K562 (cell line): ENCODE data around the gene KSR2. TPM values are rescaled to one million over a fixed set of nuclear protein-coding genes. Genes with fewer than 3 reads are reported as not detected.
A peak's percentile ranks its signal among the peaks of the same experiment; 100 is the strongest.

ENCODE experiments used
- BACH1 ChIP-seq: fragments of 200-800 bp; sonication (Bioruptor generic); IDR thresholded peaks from 2 replicates; pipeline ENCODE4 v1.6.1; 2016; ENCODE audit warnings: missing genetic modification characterization, missing compliant biosample characterization
- C11orf30 ChIP-seq: fragments of 450-650 bp; IDR thresholded peaks from 2 replicates; pipeline ENCODE4 v1.6.1; 2016; ENCODE audit warnings: low read depth, mild to moderate bottlenecking
- CBFA2T2 ChIP-seq: fragments of 450-650 bp; conservative IDR thresholded peaks from 2 replicates; pipeline ENCODE4 v1.6.1; 2017; ENCODE audit warnings: mild to moderate bottlenecking
- CBFB ChIP-seq: sonication (generic); formaldehyde crosslinking; IDR thresholded peaks from 2 replicates; pipeline ENCODE4 v1.4.0; 2020; ENCODE audit warnings: mild to moderate bottlenecking, missing genetic modification reagents
- CCNT2 ChIP-seq: IDR thresholded peaks from 2 replicates; pipeline ENCODE4 v1.6.1; 2011; ENCODE audit warnings: borderline replicate concordance, low read depth, mild to moderate bottlenecking, moderate library complexity, mixed read lengths, low read length; ENCODE audit not compliant: insufficient read length; ENCODE audit errors: extremely low read depth
- DIDO1 ChIP-seq: fragments of 450-650 bp; IDR thresholded peaks from 2 replicates; pipeline ENCODE4 v1.6.1; 2016; ENCODE audit warnings: low read depth, missing biosample characterization, missing genetic modification characterization
- ESRRB ChIP-seq: fragments of 250-450 bp; sonication (Bioruptor Pico); IDR thresholded peaks from 2 replicates; pipeline ENCODE4 v1.5.0; 2020; ENCODE audit warnings: mild to moderate bottlenecking, moderate library complexity, borderline replicate concordance
- FOXA3 ChIP-seq, 2 experiments: fragments of 450-650 bp in 1 of 2; sonication (generic) in 1 of 2; formaldehyde crosslinking; IDR thresholded peaks in 1 of 2; conservative IDR thresholded peaks in 1 of 2; 2 replicates each; pipeline versions ENCODE4 v1.4.0 to v1.8.0; 2020 to 2022; ENCODE audit warnings: mild to moderate bottlenecking in 2 of 2, missing genetic modification reagents in 1 of 2
- GTF2A2 ChIP-seq: IDR thresholded peaks from 2 replicates; pipeline ENCODE4 v1.6.1; 2016; ENCODE audit warnings: mild to moderate bottlenecking, missing genetic modification characterization, missing compliant biosample characterization
- HCFC1 ChIP-seq: IDR thresholded peaks from 2 replicates; pipeline ENCODE4 v1.6.1; 2012; ENCODE audit warnings: low read depth, low read length, improper control_type of control experiment
- HINFP ChIP-seq: fragments of 450-650 bp; conservative IDR thresholded peaks from 2 replicates; pipeline ENCODE4 v1.6.1; 2016; ENCODE audit warnings: missing genetic modification characterization, low read depth, mild to moderate bottlenecking, control low read depth, missing compliant biosample characterization
- MECOM ChIP-seq: fragments of 250-450 bp; sonication (Bioruptor Pico); IDR thresholded peaks from 2 replicates; pipeline ENCODE4 v1.8.0; 2022; ENCODE audit warnings: inconsistent platforms
- MEF2D ChIP-seq: conservative IDR thresholded peaks from 2 replicates; pipeline ENCODE4 v1.6.1; 2016; ENCODE audit warnings: low read depth, missing genetic modification characterization, missing compliant biosample characterization
- NR0B1 ChIP-seq: fragments of 450-650 bp; IDR thresholded peaks from one replicate; pipeline ENCODE4 v1.6.1; 2018; ENCODE audit warnings: mild to moderate bottlenecking, moderate library complexity; ENCODE audit not compliant: partially characterized antibody
- OTX1 ChIP-seq: fragments of 450-650 bp; formaldehyde crosslinking; IDR thresholded peaks from 2 replicates; pipeline ENCODE4 v1.4.0; 2022; ENCODE audit warnings: mild to moderate bottlenecking
- PRPF4 ChIP-seq: fragments of 200-400 bp; formaldehyde crosslinking; IDR thresholded peaks from one replicate; pipeline ENCODE4 v1.6.1; 2017; ENCODE audit warnings: low read length, low read depth, mild to moderate bottlenecking; ENCODE audit not compliant: insufficient read depth, poor library complexity, severe bottlenecking
- RBFOX2 ChIP-seq: fragments of 200-400 bp; formaldehyde crosslinking; IDR thresholded peaks from 2 replicates; pipeline ENCODE4 v1.6.1; 2017; ENCODE audit warnings: low read depth, mild to moderate bottlenecking, low read length, moderate library complexity
- RUNX1 ChIP-seq: sonication (generic); IDR thresholded peaks from 2 replicates; pipeline ENCODE4 v1.6.1; 2016; ENCODE audit warnings: antibody characterized with exemption, low read depth
- SAP30 ChIP-seq: fragments of 200-600 bp; sonication (generic); IDR thresholded peaks from 2 replicates; pipeline ENCODE4 v1.6.1; 2012; ENCODE audit warnings: borderline replicate concordance, low read depth, mild to moderate bottlenecking, moderate library complexity, low read length, control low read depth, inconsistent platforms; ENCODE audit not compliant: insufficient read depth, poor library complexity, severe bottlenecking
- SMAD4 ChIP-seq: fragments of 250-450 bp; sonication (Bioruptor Pico); conservative IDR thresholded peaks from 2 replicates; pipeline ENCODE4 v1.8.0; 2021; ENCODE audit warnings: inconsistent platforms, mild to moderate bottlenecking, moderate library complexity
- TCF7 ChIP-seq: sonication (generic); IDR thresholded peaks from 2 replicates; pipeline ENCODE4 v1.6.1; 2016; ENCODE audit warnings: antibody characterized with exemption, borderline replicate concordance
- TRIM28 ChIP-seq: fragments of 450-650 bp; IDR thresholded peaks from 2 replicates; pipeline ENCODE4 v1.6.1; 2017
- ZBED1 ChIP-seq: IDR thresholded peaks from 2 replicates; pipeline ENCODE4 v1.6.1; 2014
- ZBTB34 ChIP-seq: fragments of 250-450 bp; sonication (Bioruptor Pico); IDR thresholded peaks from 2 replicates; pipeline ENCODE4 v1.8.0; 2021; ENCODE audit warnings: mild to moderate bottlenecking, moderate library complexity
- ZNF324 ChIP-seq: fragments of 250-450 bp; sonication (Bioruptor Pico); IDR thresholded peaks from 2 replicates; pipeline ENCODE4 v1.4.0; 2020; ENCODE audit warnings: mild to moderate bottlenecking
- ZNF707 ChIP-seq: fragments of 250-450 bp; sonication (Bioruptor Pico); conservative IDR thresholded peaks from 2 replicates; pipeline ENCODE4 v1.8.0; 2022; ENCODE audit warnings: inconsistent platforms, mild to moderate bottlenecking, moderate library complexity
- polyA plus RNA-seq, 8 experiments: library from polyadenylated mRNA; depleted of rRNA in 4 of 8; stranded (reverse) in 5 of 8; unstranded in 3 of 8; fragments of >200 nt; fragmentation: Nextera tagmentation in 2 of 8; fragmentation: Illumina TruSeq in 1 of 8; extraction: Ambion mirVana in 2 of 8; extraction: Trizol in 1 of 8; gene quantifications; 2 replicates each; pipeline versions ENCODE4 v1.2.1 to v1.2.3, GENCODE V29; 2011 to 2014; ENCODE audit warnings: inconsistent platforms in 1 of 8, missing spikeins in 1 of 8
- total RNA-seq, 7 experiments: library from RNA; depleted of rRNA in 6 of 7; stranded (reverse); fragments of >200 nt in 6 of 7; fragmentation: Illumina TruSeq in 2 of 7; extraction: Trizol in 2 of 7; gene quantifications; 2 replicates each; pipeline versions ENCODE4 v1.2.1 to v1.2.3, GENCODE V29; 2011 to 2021; ENCODE audit warnings: low replicate concordance in 1 of 7

KSR2 gene
- total and polyA plus RNA-seq, 9 of the 15 experiments (the other 6 are each of a cell fraction or from before 2014, with no cell fraction given): not detected

GRCh38 chr12:118011377-118011776 lies 42.6 kb upstream of the KSR2 start (continued):
- no peak for TF ChIP-seq ZBTB34 (CRISPR knock-in tag)
- no peak for TF ChIP-seq CBFA2T2
- peak; percentile 74; the same call in 1 of the 2 replicates for TF ChIP-seq MEF2D
- peak; percentile 61; the same call in 1 of the 2 replicates for TF ChIP-seq GTF2A2 (tag)
- no peak for TF ChIP-seq OTX1 (CRISPR knock-in tag)
- TF ChIP-seq DIDO1 (tag): no peak
- TF ChIP-seq TCF7: no peak
- no peak for TF ChIP-seq NR0B1
- no peak for TF ChIP-seq RUNX1
- no peak for TF ChIP-seq ZNF324 (CRISPR knock-in tag)
- no peak for TF ChIP-seq ZBED1
- no peak for TF ChIP-seq RBFOX2
- TF ChIP-seq CBFB (CRISPR knock-in tag): no peak
- TF ChIP-seq SAP30: no peak
- TF ChIP-seq ZNF707 (CRISPR knock-in tag): no peak
- TF ChIP-seq FOXA3 (CRISPR knock-in tag; conservative IDR thresholded peaks at IDR 0.05 in 1 of 2, IDR thresholded peaks at IDR 0.05 in 1 of 2): no peak
- TF ChIP-seq HCFC1: no peak
- no peak for TF ChIP-seq ESRRB
- no peak for TF ChIP-seq TRIM28
- TF ChIP-seq MECOM (CRISPR knock-in tag): peak; percentile 83
- TF ChIP-seq PRPF4: no peak
- no peak for TF ChIP-seq CCNT2
- no peak for TF ChIP-seq BACH1 (tag)
- TF ChIP-seq HINFP (tag): peak; percentile 61
- peak; percentile 80 for TF ChIP-seq SMAD4 (CRISPR knock-in tag)
- no peak for TF ChIP-seq C11orf30
